Endodermal cell (in vitro differentiated cells): Measurements from ENCODE around the gene CEBPG. TPM values are rescaled to one million over a fixed set of nuclear protein-coding genes. Genes with fewer than 3 reads are reported as not detected.

Experiments
- DNase-seq: peaks from one replicate; pipeline ENCODE4 v3.0.0-alpha.2; 2017
- H3K27ac ChIP-seq: 2 replicates; pipeline ENCODE4 v1.5.1; 2013; ENCODE audit warnings: mild to moderate bottlenecking, low read depth, low read length, moderate library complexity
- H3K27me3 ChIP-seq: 2 replicates; pipeline ENCODE4 v1.6.1; 2013; ENCODE audit warnings: mild to moderate bottlenecking, low read length, moderate library complexity; ENCODE audit not compliant: insufficient read depth, control insufficient read depth, poor library complexity, severe bottlenecking
- H3K36me3 ChIP-seq: 2 replicates; pipeline ENCODE4 v1.7.0; 2013; ENCODE audit warnings: mild to moderate bottlenecking, low read length, moderate library complexity; ENCODE audit not compliant: control insufficient read depth, insufficient read depth
- H3K4me1 ChIP-seq: one replicate; pipeline ENCODE4 v1.7.0; 2013; ENCODE audit warnings: low read length; ENCODE audit not compliant: control insufficient read depth, insufficient read depth
- H3K4me3 ChIP-seq: 2 replicates; pipeline ENCODE4 v1.5.1; 2013; ENCODE audit warnings: mild to moderate bottlenecking, low read length, moderate library complexity
- H3K9ac ChIP-seq: 2 replicates; pipeline ENCODE4 v1.6.1; 2013; ENCODE audit warnings: mild to moderate bottlenecking, low read length, moderate library complexity; ENCODE audit not compliant: poor library complexity, severe bottlenecking; ENCODE audit errors: extremely low read depth
- H3K9me3 ChIP-seq: 2 replicates; pipeline ENCODE4 v1.6.1; 2013; ENCODE audit warnings: mild to moderate bottlenecking, low read length, moderate library complexity; ENCODE audit not compliant: control insufficient read depth
- H3K27ac Mint-ChIP-seq: 2 replicates; pipeline ENCODE4 v1.8.0; 2020; ENCODE audit warnings: mixed read lengths
- H3K27me3 Mint-ChIP-seq: 2 replicates; pipeline ENCODE4 v1.8.0; 2021; ENCODE audit warnings: mild to moderate bottlenecking, mixed read lengths; ENCODE audit not compliant: insufficient read depth
- H3K36me3 Mint-ChIP-seq: 2 replicates; pipeline ENCODE4 v1.8.0; 2020; ENCODE audit warnings: low read depth, mixed read lengths
- H3K4me1 Mint-ChIP-seq: 2 replicates; pipeline ENCODE4 v1.8.0; 2020; ENCODE audit warnings: mixed read lengths
- H3K4me3 Mint-ChIP-seq: 2 replicates; pipeline ENCODE4 v1.8.0; 2020; ENCODE audit warnings: mild to moderate bottlenecking, moderate library complexity, mixed read lengths
- H3K9me3 Mint-ChIP-seq: 2 replicates; pipeline ENCODE4 v1.8.0; 2020; ENCODE audit warnings: mild to moderate bottlenecking, mixed read lengths
- WGBS, 2 experiments: methylation state at CpG; one replicate each; pipeline versions ENCODE4 v1.1.5 to v1.1.7; 2013; ENCODE audit warnings: missing lambda C conversion rate in 2 of 2, mixed read lengths in 1 of 2; ENCODE audit not compliant: insufficient coverage in 1 of 2, insufficient read length in 1 of 2; 5-methylcytosine and 5-hydroxymethylcytosine counted together
- total RNA-seq, 2 donors: library from RNA; stranded (reverse); fragmentation: NEBNext Ultra II Directional in 1 of 2; extraction: Animal tissue kit (Norgen Biotek cat#: 25700) in 1 of 2; gene quantifications; 2 replicates in 1 of 2; 3 replicates in 1 of 2; pipeline ENCODE4 v1.2.1, GENCODE V29; 2021
- TF ChIP-seq, protein P1 (sequence below): fragments of 200-600 bp; sonication (generic); conservative IDR thresholded peaks from 2 replicates; pipeline ENCODE4 v1.5.0; 2021; ENCODE audit warnings: antibody characterized with exemption, mild to moderate bottlenecking

CEBPG gene
- total RNA-seq, 2 donors from 2014 or later, result 31.9 to 33.8 TPM

DNA sequence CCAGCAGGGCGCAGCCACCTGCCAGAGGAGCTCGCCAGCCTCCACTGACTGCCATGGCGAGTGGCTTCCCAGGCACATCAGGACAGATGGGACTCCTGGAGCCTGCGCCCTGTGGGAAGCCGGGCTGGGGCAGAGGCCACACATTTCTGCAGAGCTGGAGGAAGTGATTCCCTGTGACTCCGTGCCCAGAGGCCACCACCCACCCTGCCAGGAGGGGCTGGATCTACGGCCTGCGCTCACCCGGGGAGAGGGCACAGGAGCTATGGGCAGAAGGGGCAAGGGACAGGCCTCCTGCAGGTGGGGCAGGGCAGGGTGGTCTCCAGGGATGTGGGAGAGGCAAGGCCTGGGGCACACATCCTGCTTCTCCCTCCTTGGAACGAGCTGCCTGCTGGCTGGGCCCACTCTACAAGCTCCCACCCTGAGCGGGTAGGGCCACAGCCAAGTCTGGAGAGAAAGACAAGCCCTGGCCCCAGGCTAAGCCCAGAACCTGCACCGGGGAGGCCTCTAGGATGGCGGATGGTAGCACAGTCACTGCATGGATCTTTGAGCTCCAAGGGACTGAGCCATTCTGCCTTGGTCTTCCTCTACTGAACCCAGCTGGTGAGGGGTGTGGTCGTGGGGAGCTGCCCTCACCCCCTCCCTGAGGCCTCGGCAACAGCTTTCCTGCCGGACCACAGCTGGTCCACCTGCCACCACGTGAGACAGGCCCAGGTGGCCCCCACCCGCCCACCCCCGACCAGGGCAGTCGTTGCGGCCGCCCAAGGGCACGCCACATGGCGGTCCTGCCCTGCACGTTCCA, 40.6 kb downstream of the CEBPG start:
- H3K9me3 ChIP-seq, result no peaks in the 10 kb centered on the region
- no peaks in the 10 kb centered on the region for H3K36me3 ChIP-seq
- H3K36me3 Mint-ChIP-seq, result no peaks in the 10 kb centered on the region
- no peaks in the 10 kb centered on the region for H3K9me3 Mint-ChIP-seq
- no peak overlapping the region for H3K9ac ChIP-seq
- no peak overlapping the region for H3K4me3 Mint-ChIP-seq
- 93 to 94% methylated on average over 18 to 25 of the region's 25 CpGs for WGBS, 2 experiments
- H3K27ac Mint-ChIP-seq, result no peak overlapping the region
- no peaks in the 10 kb centered on the region for H3K4me1 ChIP-seq
- H3K27me3 ChIP-seq, result no peaks in the 10 kb centered on the region
- H3K27me3 Mint-ChIP-seq, result no peaks in the 10 kb centered on the region
- no peak for DNase-seq
- TF ChIP-seq, protein P1, sequence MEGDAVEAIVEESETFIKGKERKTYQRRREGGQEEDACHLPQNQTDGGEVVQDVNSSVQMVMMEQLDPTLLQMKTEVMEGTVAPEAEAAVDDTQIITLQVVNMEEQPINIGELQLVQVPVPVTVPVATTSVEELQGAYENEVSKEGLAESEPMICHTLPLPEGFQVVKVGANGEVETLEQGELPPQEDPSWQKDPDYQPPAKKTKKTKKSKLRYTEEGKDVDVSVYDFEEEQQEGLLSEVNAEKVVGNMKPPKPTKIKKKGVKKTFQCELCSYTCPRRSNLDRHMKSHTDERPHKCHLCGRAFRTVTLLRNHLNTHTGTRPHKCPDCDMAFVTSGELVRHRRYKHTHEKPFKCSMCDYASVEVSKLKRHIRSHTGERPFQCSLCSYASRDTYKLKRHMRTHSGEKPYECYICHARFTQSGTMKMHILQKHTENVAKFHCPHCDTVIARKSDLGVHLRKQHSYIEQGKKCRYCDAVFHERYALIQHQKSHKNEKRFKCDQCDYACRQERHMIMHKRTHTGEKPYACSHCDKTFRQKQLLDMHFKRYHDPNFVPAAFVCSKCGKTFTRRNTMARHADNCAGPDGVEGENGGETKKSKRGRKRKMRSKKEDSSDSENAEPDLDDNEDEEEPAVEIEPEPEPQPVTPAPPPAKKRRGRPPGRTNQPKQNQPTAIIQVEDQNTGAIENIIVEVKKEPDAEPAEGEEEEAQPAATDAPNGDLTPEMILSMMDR, result no peak
- H3K4me3 ChIP-seq, result no peak overlapping the region
- no peaks in the 10 kb centered on the region for H3K4me1 Mint-ChIP-seq
- no peak overlapping the region for H3K27ac ChIP-seq

DNA sequence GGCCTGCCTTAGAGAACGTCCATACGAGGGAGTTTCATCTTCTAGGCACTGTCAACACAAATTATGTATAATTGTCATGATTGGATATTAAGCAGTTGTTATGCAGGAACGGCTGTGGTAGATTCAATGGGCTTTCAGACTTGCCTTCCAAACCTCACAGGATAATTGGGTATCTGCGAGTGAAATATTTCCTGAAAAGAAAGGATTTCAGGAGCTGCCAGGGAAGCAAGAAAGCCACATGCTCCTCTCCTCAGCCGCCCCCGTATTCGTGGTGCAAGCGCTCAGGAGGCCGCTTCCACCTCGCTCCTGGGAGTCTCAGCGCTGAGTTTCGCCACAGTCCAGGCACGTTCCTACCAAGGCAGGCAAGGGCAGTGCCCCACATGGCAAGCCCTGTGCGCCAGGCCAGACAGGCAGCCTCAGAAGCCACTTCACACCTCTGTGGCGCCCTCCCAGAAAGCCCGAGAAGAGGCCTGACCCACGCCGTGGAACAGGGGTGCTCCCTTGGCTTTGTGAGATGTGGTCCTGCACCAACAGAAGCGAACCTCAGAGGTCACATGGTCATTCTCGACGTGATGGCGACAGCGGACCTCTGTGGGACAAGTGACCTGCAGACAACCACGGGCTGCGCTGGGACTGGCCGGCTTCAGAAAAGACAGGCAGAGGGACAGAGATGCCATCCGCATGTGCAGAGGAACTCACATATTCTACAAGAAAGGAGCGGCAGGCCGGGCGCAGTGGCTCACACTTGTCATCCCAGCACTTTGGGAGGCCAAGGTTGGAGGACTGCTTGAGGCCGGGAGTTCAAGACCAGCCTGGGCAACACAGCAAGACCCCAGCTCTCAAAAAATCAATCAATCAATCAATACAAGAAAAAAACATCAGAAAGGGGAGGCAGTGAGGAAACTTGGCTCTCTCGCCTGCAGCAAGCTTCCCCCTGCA, 41.4 kb downstream of the CEBPG start:
- Histone ChIP-seq H3K27me3 (no peaks in the 10 kb centered on the region), H3K27ac (no peak overlapping the region), H3K9me3 (no peaks in the 10 kb centered on the region), H3K4me1 (no peaks in the 10 kb centered on the region), H3K9ac (no peak overlapping the region), H3K4me3 (no peak overlapping the region), H3K36me3 (no peaks in the 10 kb centered on the region)
- Mint-ChIP-seq H3K36me3 (no peaks in the 10 kb centered on the region), H3K27ac (no peak overlapping the region), H3K27me3 (no peaks in the 10 kb centered on the region), H3K9me3 (no peaks in the 10 kb centered on the region), H3K4me3 (no peak overlapping the region), H3K4me1 (no peaks in the 10 kb centered on the region)
- TF ChIP-seq, protein P1, result no peak
- DNase-seq, result no peak
- 92 to 96% methylated on average over 29 to 32 of the region's 32 CpGs for WGBS, 2 experiments

DNA sequence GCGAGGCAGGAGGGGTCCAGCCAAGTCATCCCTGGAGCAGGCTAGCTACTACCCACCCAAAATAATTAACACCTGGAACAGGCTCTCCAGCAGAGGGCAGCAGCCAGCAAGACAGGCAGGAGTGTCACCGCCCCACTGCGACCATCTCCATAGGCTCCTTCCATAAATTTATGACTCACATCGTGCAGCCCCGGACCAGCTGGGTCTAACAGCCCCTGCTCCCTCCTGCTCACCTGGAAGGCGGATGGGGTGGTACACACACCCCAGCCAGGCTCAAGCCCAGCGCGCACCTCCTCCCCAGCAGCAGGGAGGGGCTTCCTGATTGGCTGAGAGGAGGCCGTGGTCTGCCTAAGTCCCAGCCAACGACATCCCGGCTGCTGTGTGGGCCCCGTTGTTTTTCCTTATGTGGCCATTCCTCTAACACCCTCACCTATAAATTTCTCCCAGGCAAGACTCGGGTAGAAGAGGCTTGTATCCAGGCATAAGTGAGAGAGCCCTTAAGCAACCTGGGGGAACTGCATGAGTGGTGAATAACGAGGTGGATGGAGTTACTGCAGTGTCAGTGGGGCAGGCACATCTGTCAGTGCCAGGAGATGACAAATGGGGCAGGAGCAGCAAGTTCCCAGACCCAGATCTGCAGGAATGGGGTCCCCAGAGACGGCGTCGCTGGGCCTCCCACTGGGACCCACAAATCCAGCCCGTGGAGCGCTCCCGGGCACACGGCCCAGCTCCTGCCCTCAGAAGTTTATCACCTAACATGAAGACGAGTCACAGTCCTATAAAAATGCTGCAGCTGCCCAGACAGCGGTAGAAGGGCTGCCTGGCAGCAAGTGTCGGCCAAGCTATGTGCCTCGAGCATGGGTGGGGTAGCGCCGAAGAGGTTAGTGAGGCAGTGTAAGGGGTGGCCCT, 43.1 kb downstream of the CEBPG start:
- Mint-ChIP-seq H3K27ac (peak overlapping the region; percentile 28), H3K36me3 (no peaks in the 10 kb centered on the region), H3K27me3 (no peaks in the 10 kb centered on the region), H3K4me1 (no peaks in the 10 kb centered on the region), H3K4me3 (peak overlapping the region; percentile 38), H3K9me3 (no peaks in the 10 kb centered on the region)
- no peaks in the 10 kb centered on the region for H3K36me3 ChIP-seq
- H3K4me3 ChIP-seq, result no peak overlapping the region
- WGBS, 2 experiments, result 60 to 62% methylated on average over 19 to 27 of the region's 27 CpGs
- peak; percentile 96 for DNase-seq
- H3K9me3 ChIP-seq, result no peaks in the 10 kb centered on the region
- H3K4me1 ChIP-seq, result no peaks in the 10 kb centered on the region
- TF ChIP-seq, protein P1, result peak; percentile 87
- H3K27me3 ChIP-seq, result no peaks in the 10 kb centered on the region
- no peak overlapping the region for H3K9ac ChIP-seq
- no peak overlapping the region for H3K27ac ChIP-seq
